ENCODE measurements around the gene ORC6. TPM values are rescaled to one million over a fixed set of nuclear protein-coding genes. Genes with fewer than 3 reads are reported as not detected.

ORC6 gene
- total RNA-seq, 1 donor from 2014 or later, result 0.65 TPM

DNA sequence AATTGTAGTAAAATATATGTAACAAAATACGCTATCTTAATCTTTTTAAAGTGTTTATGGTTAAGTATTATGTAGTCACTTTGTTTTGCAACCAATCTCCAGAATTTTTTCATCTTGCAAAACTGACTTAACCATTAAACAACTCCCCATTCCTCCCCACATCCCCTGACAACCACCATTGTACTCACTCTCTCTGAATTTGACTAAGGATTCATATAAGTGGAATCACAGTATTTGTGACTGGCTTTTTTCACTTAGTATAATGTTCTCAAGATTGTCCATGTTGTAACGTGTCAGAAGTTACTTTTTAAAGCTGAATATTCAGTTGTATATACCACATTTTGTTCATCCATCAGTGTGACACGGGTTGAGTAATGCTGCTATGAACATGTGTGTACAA is 10.6 kb downstream of the ORC6 start:
- DNase-seq (ENCODE audit: low spot score), result no peak
- ATAC-seq, result no peak

DNA sequence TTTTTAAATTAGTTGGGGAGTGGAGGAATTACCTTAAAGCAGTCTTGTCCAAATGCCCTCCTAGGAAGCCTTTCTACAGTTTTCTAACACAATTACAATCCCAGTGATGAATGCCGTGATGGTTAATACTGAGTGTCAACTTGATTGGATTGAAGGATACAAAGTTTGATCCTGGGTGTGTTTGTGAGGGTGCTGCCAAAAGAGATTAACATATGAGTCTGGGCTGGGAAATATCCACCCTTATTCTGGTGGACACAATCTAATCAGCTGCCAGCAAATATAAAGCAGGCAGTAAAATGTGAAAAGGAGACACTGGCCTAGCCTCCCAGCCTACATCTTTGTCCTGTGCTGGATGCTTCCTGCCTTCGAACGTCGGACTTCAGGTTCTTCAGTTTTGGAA is 12.2 kb downstream of the ORC6 start:
- no peak for DNase-seq (ENCODE audit: low spot score)

DNA sequence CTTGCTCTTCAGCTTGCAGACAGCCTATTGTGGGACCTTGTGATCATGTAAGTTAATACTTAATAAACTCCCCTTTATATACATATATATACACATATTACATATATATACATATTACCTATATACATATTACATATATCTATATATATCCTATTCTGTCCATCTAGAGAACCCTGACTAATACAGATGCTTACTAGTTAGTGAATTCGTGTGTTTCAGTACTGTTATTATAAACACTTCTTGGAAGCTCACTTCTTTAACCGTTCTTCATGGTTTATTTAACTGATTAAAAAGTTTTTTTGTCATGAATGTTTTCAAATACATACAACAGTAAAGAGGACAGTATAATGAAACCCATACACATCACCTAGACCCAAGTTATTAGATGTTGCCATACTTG is 12.6 kb downstream of the ORC6 start:
- no peak for DNase-seq (ENCODE audit: low spot score)
- no peak for ATAC-seq

More for the DNA sequence above, 12.2 kb downstream of the ORC6 start:
- no peak for ATAC-seq

- DNase-seq (ENCODE audit: low spot score) (no peak), ATAC-seq (no peak)
Measured at GRCh38 chr16:46706642-46707041, 17.2 kb downstream of the ORC6 start.

DNA sequence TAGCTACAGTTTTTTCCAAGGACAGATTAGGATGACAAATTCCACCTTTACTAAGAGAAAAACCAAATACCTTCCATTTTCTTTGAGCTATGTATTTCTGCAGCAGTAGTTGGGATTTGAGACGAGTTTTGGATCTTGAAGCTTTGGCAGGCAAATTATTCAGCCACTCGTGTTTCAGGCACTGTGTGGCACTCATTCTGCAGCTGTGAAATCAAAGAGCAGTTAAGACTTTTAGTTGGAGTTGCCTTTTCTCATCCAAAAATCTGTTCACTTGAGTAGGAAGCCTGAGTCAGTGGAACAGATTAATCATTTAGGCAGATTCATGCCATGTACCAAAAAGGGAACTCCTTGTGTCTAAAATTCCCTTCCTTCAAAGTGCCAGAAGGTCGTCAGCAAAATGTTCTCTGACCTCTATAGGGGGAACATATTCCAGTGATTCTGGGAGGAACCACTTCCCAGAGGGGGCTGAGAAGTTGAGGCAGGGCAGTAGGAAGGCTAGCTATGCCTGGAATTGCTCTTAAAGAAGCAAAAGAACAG is 20.1 kb downstream of the ORC6 start:
- ATAC-seq, result no peak
- no peak for DNase-seq (ENCODE audit: low spot score)

DNA sequence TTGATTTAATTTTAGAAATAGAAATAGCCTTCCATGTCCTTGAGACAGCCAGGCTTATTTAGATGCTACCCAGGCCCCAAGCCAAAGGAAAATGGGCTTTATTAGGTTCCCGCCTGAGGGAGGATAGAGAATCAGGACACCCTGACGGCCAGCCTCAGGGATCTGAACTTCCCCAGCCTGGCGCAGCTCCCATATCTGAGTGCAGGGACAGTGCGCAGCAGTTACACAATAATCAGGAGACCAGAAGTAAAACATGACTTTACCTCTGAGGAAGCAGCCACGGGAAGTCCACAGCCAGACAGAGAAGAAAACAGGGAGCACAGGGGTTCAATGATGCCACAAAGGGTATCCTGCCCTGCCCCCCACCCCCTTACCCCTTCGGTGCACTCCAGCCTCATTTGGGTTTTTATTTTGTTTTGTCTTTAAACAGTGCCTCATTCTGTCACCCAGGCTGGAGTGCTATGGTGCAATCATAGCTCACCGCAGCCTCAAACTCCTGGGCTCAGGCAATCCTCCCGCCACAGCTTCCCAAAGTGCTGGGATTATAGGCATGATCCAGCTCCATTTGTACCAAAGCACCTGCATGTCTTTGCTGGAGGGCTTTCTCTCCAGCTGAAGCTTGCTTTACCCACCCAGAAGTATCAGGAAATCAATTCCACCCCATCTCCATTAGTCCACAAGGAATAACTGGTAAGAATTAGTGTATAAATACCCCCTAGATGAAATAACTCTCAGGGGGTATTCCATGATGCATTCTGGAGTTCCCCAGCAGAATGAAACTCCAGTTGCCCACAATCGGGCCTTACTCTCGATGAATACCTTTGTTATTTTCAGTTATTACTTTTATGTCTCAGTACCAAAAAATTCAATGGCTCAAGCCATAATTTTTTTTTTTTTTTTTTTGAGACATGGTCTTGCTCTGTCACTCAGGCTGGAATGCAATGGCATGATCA is 21.9 kb downstream of the ORC6 start:
- peak; percentile 71 for DNase-seq (ENCODE audit: low spot score)
- peak; percentile 98 for ATAC-seq

- no peak for DNase-seq (ENCODE audit: low spot score)
- no peak for ATAC-seq
Measured at GRCh38 chr16:46712911-46713310, 23.5 kb downstream of the ORC6 start.

- ATAC-seq, result no peak
- no peak for DNase-seq (ENCODE audit: low spot score)
Measured at GRCh38 chr16:46713634-46714033, 24.2 kb downstream of the ORC6 start.

DNA sequence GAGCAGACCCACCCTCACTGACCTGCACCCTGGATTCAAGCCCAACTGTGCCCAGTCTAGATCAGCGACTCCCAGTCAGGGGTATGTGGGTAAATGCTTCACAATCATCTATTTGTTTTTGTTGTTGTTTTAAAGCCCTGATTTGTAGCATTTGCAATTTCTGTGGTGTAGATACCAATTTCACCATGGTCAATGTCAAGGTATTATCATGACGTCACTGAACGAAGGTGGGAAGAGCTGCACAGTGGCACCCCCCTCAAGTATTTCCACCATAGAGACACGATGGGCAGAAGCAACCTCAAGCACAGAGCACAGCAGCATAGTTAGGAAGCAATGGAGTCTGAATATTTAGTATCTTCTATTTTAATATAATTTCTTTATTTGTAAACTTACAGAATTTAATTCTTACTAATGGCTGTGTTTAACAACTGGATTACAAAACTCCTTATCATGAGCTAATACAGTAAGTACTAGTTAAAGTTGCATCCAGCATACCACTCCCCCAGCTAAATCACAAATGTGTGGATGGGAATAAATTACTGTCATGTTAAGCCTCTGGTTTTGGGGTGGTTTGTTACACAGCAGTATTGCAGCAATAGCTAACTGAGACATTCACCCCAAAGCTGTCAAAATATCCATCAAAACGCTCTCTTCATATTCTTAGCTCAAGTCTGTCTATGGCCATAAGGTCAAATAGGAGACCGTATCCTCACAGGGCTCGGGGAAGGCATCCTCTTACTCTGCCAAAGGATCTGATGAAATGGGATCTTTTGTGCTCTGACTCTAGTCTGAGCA is 25.5 kb downstream of the ORC6 start:
- ATAC-seq (no peak), DNase-seq (ENCODE audit: low spot score) (no peak)

DNA sequence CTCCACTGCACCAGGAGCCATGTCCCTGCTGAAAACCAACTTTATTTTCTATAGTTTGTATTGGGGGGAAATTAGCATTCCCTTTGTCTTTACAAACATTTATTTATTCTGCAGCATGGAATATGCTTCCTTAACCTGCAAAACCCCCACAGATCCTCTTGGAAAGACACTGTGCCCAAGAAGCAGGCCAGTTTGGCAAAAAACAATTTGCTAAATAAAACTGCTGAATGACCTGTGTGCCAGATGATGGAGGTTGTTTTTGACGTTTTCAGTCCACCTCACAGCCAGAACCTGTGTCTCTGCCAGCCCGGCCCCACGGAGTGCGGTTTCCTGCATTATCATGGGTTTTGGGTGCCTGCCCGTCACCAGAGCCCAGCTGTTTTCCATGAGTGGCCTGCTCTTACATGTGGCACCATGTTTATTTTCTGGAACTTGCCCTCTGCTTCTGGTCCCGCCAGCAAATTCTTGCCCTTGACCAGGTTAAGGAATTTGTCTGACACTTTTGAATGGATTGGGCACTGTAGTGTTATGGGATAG is 26.4 kb downstream of the ORC6 start:
- no peak for ATAC-seq
- no peak for DNase-seq (ENCODE audit: low spot score)

GRCh38 chr16:46717692-46718091 is 28.2 kb downstream of the ORC6 start:
- ATAC-seq (no peak), DNase-seq (ENCODE audit: low spot score) (no peak)

DNA sequence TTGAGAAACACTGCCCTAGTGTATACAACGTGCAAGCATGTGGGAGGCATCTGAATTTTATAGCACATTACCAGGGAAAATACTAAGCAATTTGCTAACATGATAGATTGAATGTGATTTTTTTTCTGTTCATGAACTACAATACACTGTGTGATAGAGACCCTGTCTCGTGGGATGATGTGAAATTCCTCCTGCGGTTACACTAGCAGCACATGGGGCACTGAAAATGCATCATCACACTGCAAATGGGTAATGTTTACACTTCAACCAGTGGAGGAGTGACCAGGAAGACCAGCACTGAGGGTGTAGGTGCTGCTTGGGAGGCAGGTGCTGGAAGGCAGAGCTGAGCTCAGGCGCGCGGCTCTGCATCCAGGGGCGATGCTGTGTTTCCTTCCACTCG is 28.8 kb downstream of the ORC6 start:
- DNase-seq (ENCODE audit: low spot score) (no peak), ATAC-seq (no peak)

GRCh38 chr16:46719528-46719927 is 30.1 kb downstream of the ORC6 start:
- ATAC-seq, result no peak

GRCh38 chr16:46720619-46721018 is 31.2 kb downstream of the ORC6 start:
- ATAC-seq (no peak), DNase-seq (ENCODE audit: low spot score) (no peak)

More at GRCh38 chr16:46719528-46719927, 30.1 kb downstream of the ORC6 start:
- no peak for DNase-seq (ENCODE audit: low spot score)

- DNase-seq (ENCODE audit: low spot score), result no peak
- ATAC-seq, result no peak
Measured at GRCh38 chr16:46721885-46722284, 32.4 kb downstream of the ORC6 start.

- no peak for ATAC-seq
- peak; percentile 21 for DNase-seq (ENCODE audit: low spot score)
Measured at GRCh38 chr16:46727184-46727583, 37.7 kb downstream of the ORC6 start.

- ATAC-seq, result no peak
- DNase-seq (ENCODE audit: low spot score), result peak; percentile 29
Measured at GRCh38 chr16:46727630-46728029, 38.2 kb downstream of the ORC6 start.

DNA sequence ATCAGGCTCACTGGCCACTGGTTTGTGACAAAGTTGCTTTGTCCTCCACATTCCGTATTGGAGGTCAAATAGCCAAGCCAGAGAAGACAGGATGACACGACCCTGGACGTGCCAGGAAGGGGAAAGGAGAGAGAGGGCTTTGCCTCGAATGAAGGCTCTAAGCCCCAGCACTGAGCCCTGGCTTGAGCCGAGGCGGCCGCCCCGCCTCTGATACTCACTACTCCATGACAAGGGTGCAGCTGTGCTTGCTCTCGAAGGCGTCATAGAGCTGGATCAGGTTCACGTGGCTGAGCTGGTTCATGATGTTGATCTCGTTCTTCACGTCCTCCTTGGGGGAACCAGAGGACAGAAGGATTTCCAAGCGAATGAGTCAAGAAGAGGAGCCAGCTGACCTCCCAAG is 39.3 kb downstream of the ORC6 start:
- no peak for ATAC-seq
- DNase-seq (ENCODE audit: low spot score), result peak; percentile 27

DNA sequence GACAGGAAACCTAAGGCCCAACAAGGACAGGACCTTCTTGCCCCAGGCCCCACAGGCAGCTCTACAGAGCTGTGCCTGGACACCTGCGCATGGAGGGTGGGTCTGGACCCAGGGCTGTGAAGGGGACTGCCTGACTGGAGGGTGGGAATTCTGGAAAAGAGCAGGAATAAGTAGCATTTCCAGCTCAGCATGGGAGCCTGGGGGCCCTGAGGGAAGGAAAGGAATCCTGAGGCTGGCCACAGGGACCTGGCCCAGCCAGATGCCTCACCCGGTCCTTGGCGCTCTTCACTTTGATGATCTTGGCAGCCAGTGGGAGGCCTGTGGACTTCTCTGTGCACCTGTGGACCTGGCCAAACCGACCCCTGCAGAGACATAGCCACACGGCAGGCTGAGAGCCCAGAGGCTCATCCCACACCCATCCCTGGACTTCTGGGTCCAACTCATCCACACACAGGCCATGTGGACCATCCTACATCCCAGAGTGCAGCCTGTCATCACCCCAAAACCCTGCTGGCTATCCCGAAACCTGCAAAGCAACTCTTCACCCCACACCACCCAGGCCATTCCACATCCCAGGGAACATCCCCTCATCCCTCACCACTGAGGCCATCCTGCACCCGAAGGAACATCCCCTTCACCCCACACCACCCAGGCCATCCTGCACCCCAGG is 40.0 kb downstream of the ORC6 start:
- ATAC-seq (no peak), DNase-seq (ENCODE audit: low spot score) (peak; percentile 30)

- ATAC-seq, result no peak
- no peak for DNase-seq (ENCODE audit: low spot score)
Measured at GRCh38 chr16:46730126-46730525, 40.7 kb downstream of the ORC6 start.

Data from left lobe of liver (tissue), 2 donors.